ENCODE data around the gene ANAPC10.
"Not testable (repeated sequence)": the region's sequence is repeated elsewhere in the genome, so short reads cannot be mapped to it uniquely, and the experiment has no call there.

The ANAPC10 gene

GRCh38 chr4:145069361-145069760 is 28.6 kb downstream of the ANAPC10 start:
- DNase-seq, result no peak

DNA sequence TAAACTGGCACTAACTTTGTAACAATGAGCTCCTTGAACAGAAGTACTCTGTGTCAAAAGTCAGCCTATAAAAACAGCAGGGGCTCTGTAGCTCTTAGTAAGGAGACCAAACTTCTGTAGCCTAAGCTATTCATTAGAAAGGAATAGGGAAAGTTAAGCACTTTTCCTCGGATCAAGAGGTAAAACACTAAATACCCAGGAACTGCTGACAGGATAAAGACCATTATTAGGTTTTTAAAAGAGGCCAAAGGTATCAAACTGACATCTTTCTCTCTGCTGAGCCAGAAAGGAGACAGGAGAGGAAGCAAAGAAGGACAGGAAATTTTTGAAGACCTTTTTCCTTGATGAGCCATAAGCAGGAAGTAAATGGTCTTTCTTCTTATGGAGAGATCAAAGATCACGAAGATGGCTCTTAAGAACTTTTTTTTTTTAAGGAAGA is 31.9 kb downstream of the ANAPC10 start:
- DNase-seq, result no peak

DNA sequence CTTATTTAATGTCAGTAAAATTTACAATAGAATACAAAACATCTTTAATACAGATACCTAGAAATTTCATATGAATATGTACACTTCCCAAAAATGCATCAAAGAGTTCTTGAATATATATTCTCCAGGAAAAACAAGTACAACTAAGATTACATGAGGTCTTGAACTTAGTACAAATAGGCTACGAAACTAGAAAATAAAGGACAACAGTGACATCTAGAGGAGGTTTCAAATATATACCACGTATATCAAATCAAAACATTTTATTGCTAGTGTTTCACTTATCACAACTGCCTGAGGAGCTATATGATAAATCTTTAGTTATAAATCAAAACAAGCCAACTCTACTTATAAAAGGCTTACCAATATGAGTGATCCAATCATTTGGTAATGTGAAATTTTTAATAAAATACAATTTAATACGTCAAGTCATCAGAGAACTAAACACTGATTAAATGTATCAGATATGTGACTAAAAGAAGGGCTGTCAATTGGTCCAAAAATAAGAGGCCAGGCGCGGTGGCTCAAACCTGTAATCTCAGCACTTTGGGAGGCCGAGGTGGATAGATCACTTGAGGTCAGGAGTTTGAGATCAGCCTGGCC is 36.6 kb downstream of the ANAPC10 start:
- peak; percentile 73 for DNase-seq

- no peak for DNase-seq
Observed at GRCh38 chr4:145058256-145058655, 39.7 kb downstream of the ANAPC10 start.

DNA sequence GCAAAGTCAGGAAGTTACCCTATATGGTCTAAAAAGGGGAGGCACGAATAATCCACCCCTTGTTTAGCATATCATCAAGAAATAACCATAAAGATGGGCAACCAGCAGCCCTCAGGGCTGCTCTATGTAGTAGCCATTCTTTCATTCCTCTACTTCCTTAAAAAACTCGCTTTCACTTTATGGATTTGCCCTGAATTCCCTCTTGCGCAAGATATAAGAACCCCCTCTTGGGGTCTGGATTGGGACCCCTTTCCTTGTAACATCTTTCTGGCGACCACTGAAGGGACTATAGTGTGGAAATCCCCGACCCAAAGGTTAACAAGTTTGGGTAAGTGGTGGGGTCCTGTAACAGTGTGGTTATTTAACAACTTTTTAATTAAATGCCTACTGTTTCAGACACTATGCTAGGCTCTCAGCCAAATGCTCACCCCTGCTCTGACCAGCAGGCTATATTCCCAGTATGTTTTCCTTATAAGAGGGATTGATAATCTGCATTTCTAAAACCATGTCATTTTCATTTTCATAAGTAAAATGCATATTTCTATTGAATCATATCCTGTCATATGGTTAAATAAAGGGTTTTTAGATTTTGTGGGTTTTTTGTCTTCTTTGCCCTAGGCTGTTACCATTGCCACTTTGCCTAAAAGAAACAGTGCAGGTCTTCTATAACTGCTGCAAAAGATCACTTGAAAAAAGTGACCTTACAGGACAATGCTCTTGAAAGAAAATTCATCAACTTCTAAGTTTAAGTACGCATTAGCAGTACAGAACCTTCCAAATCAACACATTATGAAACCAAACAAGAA is 41.5 kb downstream of the ANAPC10 start:
- no peak for DNase-seq

GRCh38 chr4:145055533-145056257 is 42.3 kb downstream of the ANAPC10 start:
- no peak for DNase-seq

- no peak for DNase-seq
Observed at GRCh38 chr4:145049241-145049640, 48.8 kb downstream of the ANAPC10 start.

- no peak for DNase-seq
Observed at GRCh38 chr4:145048817-145049216, 49.2 kb downstream of the ANAPC10 start.

- DNase-seq, result no peak
Observed at GRCh38 chr4:145047151-145047550, 50.8 kb downstream of the ANAPC10 start.

DNA sequence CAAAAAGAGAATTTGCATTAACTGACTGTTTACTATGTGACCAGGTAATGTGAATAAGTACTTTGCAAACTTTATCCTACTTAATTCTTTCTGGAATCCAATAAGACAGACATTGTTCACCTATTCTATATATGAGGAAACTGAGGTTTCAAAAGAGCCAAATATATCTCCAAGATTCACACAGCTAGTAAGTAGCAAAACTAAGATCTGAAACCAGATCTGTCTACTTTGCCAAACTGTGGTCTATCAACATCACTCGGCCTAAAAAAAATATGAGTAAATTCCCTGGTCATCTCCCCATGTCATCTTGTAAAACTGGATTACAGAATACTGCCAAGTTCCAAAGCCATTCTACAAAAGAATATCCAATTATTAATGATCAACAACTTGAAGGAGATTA is 52.8 kb downstream of the ANAPC10 start:
- no peak for DNase-seq

DNA sequence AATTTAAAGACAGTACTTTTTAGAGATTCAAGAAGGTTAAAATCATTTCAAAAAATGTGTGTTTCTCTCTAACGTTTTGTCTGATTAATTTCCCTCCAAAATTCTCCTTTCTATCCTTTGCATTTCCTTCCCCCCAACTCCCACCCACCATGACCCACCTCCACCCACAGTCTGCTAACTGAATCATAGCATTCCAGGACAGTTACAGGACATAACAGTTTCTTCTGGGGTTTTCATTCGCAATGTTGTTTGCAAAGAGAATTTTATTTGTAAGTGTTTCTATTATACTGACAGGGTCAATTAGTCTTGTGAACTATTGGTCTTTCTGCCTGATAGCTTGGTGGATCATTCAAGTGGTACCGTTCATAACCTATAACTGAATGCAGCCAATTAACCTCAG is 53.7 kb downstream of the ANAPC10 start:
- DNase-seq, result no peak

DNA sequence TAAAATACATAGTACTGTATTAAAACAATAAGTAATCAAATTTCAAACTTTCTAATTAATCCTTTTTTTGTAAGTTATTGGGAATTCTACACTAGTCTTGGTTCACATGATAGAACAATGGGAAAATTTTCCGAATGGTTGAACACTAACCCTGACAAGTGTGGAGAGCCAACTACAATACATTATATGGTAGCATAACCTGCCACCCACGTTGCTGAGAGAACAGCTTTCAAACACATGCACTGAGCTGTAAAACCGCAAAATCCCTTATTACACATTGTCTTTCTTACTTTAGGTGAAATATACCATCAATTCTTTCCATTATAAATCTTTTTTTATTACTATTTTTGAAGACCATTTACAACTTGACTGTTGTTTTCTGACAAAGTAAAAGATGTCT is 54.7 kb downstream of the ANAPC10 start:
- DNase-seq, result no peak

GRCh38 chr4:145042601-145043285 is 55.3 kb downstream of the ANAPC10 start:
- no peak for DNase-seq

GRCh38 chr4:145041378-145041777 is 56.6 kb downstream of the ANAPC10 start:
- no peak for DNase-seq

DNA sequence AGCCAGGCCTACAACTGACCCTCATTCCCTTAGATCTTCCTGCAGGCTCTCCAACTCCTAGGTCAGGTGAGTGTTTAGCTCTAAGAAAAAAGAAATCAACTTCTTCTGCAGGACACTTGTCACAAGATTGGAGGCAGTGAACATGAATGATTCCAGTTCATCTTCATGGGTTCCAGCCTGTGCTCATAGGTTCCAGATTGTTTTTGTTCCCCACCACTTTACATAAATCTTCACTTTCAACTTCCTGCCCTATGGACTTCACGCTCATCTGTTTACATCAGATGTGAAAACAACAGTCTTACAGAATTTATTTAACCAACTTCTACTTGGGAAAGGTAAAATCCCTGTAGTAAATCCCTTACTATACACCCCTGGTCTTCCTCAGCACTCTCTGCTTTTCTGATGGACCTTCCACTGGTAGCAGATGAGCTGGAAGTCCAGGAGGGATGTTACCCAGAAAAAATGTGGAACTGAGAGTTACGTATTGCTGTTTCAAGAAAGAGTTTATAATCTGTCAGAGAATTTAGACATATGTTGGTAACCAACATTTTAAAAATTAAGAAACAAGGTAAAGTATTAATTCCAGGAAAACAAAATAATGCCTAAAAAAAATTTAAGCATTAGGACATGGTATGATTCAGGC is 62.4 kb downstream of the ANAPC10 start:
- DNase-seq, result no peak

GRCh38 chr4:145034727-145035211 is 63.2 kb downstream of the ANAPC10 start:
- DNase-seq, result no peak

DNA sequence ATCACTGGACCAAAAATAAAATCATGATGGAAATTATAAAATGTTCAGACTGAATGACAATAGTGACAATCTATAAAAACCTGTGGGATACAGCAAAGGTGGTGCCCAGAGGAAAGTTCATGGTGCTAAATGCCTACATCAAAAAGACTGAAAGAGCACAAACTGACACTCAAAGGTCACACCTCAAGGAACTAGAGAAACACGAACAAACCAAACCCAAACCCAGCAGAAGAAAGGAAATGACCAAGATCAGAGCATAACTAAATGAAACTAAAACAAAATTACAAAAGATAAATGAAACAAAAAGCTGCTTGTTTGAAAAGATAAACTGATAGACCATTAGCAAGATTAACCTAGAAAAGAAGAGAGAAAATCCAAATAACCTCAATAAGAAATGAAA is 78.7 kb downstream of the ANAPC10 start:
- DNase-seq, result no peak

GRCh38 chr4:145014365-145014764 is 83.6 kb downstream of the ANAPC10 start:
- no peak for DNase-seq

- no peak for DNase-seq
Observed at GRCh38 chr4:145012841-145013240, 85.2 kb downstream of the ANAPC10 start.

- DNase-seq, result no peak
Observed at GRCh38 chr4:145011636-145012035, 86.4 kb downstream of the ANAPC10 start.

DNA sequence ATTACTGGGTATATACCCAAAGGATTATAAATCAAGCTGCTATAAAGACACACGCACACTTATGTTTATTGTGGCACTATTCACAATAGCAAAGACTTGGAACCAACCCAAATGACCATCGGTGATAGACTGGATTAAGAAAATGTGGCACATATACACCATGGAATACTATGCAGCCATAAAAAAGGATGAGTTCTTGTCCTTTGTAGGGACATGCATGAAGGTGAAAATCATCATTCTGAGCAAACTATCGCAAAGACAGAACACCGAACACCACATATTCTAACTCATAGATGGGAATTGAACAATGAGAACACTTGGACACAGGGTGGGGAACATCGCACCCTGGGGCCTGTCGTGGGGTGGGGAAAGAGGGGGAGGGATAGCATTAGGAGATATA is 87.7 kb downstream of the ANAPC10 start:
- DNase-seq, result not testable (repeated sequence)

DNA sequence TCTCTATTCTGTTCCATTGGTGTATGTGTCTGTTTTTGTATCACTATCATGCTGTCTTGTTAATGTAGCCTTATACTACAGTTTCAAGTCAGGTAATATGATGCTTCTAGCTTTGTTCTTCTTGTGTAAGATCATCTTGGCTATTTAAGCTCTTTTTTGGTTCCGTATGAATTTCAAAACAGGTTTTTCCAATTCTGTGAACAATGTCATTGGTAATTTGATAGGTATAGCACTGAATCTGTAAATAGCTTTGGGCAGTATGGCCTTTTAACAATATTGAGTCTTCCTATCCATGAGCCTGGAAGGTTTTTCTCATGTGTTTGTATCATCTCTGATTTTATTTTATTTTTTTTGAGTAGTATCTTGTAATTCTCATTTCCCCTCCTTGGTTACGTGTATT is 94.3 kb downstream of the ANAPC10 start:
- DNase-seq, result no peak

- DNase-seq, result no peak
Observed at GRCh38 chr4:145001635-145002034, 96.4 kb downstream of the ANAPC10 start.

Measured in NCI-H2029 treated with DMSO at 0.1 percent for 48 hours (cell line).